Nephron (organoid): ENCODE data around the gene MOCS1.

Source experiments
- H3K27ac Mint-ChIP-seq, 3 experiments: 2 replicates each; pipeline ENCODE4 v1.8.0; 2020; ENCODE audit warnings: mixed read lengths in 3 of 3, mild to moderate bottlenecking in 2 of 3, moderate library complexity in 1 of 3
- H3K27me3 Mint-ChIP-seq: 2 replicates; pipeline ENCODE4 v1.8.0; 2021; ENCODE audit warnings: low read depth, mild to moderate bottlenecking, moderate library complexity, mixed read lengths
- H3K36me3 Mint-ChIP-seq: 2 replicates; pipeline ENCODE4 v1.8.0; 2020; ENCODE audit warnings: low read depth, mixed read lengths
- H3K4me1 Mint-ChIP-seq: 2 replicates; pipeline ENCODE4 v1.8.0; 2020; ENCODE audit warnings: mixed read lengths
- H3K4me3 Mint-ChIP-seq, 3 experiments: 2 replicates each; pipeline ENCODE4 v1.8.0; 2020; ENCODE audit warnings: mild to moderate bottlenecking in 3 of 3, mixed read lengths in 3 of 3, moderate library complexity in 2 of 3
- H3K9me3 Mint-ChIP-seq: 2 replicates; pipeline ENCODE4 v1.8.0; 2020; ENCODE audit warnings: mixed read lengths
- CTCF ChIP-seq, 3 experiments: fragments of 200-600 bp; sonication (generic); IDR thresholded peaks; one replicate each; pipeline ENCODE4 v1.5.0; 2021; ENCODE audit warnings: antibody characterized with exemption in 3 of 3; ENCODE audit not compliant: unreplicated experiment in 3 of 3

The MOCS1 gene

GRCh38 chr6:39952167-39952566 is 17.9 kb upstream of the MOCS1 start:
- no peak for TF ChIP-seq CTCF (IDR thresholded peaks at IDR 0.05; ENCODE audit: unreplicated experiment in 3 of 3)
- Mint-ChIP-seq H3K27me3 (peaks cover 1% of the 10 kb centered on the region), H3K27ac (no peak overlapping the region), H3K4me3 (no peak overlapping the region), H3K36me3 (no peaks in the 10 kb centered on the region), H3K4me1 (no peaks in the 10 kb centered on the region), H3K9me3 (peaks cover 5% of the 10 kb centered on the region)

GRCh38 chr6:39951716-39952115 is 17.5 kb upstream of the MOCS1 start:
- Mint-ChIP-seq H3K4me1 (no peaks in the 10 kb centered on the region), H3K27me3 (peaks cover 3% of the 10 kb centered on the region), H3K4me3 (no peak overlapping the region), H3K9me3 (peaks cover 3% of the 10 kb centered on the region), H3K27ac (no peak overlapping the region), H3K36me3 (no peaks in the 10 kb centered on the region)
- TF ChIP-seq CTCF (IDR thresholded peaks at IDR 0.05; ENCODE audit: unreplicated experiment in 3 of 3): no peak

GRCh38 chr6:39951191-39951590 is 16.9 kb upstream of the MOCS1 start:
- Mint-ChIP-seq H3K27me3 (peaks cover 3% of the 10 kb centered on the region), H3K36me3 (no peaks in the 10 kb centered on the region), H3K9me3 (peaks cover 3% of the 10 kb centered on the region), H3K4me3 (no peak overlapping the region), H3K27ac (no peak overlapping the region), H3K4me1 (no peaks in the 10 kb centered on the region)
- no peak for TF ChIP-seq CTCF (IDR thresholded peaks at IDR 0.05; ENCODE audit: unreplicated experiment in 3 of 3)

- Mint-ChIP-seq H3K27me3 (peaks cover 3% of the 10 kb centered on the region), H3K36me3 (no peaks in the 10 kb centered on the region), H3K27ac (no peak overlapping the region), H3K9me3 (no peaks in the 10 kb centered on the region), H3K4me1 (no peaks in the 10 kb centered on the region), H3K4me3 (no peak overlapping the region)
- no peak for TF ChIP-seq CTCF (IDR thresholded peaks at IDR 0.05; ENCODE audit: unreplicated experiment in 3 of 3)
Measured at GRCh38 chr6:39950125-39950720, 16.0 kb upstream of the MOCS1 start.

- Mint-ChIP-seq H3K36me3 (no peaks in the 10 kb centered on the region), H3K9me3 (no peaks in the 10 kb centered on the region), H3K27ac (no peak overlapping the region), H3K27me3 (peaks cover 3% of the 10 kb centered on the region), H3K4me1 (no peaks in the 10 kb centered on the region), H3K4me3 (no peak overlapping the region)
- TF ChIP-seq CTCF (IDR thresholded peaks at IDR 0.05; ENCODE audit: unreplicated experiment in 3 of 3): no peak
Measured at GRCh38 chr6:39948199-39948791, 14.0 kb upstream of the MOCS1 start.

- Mint-ChIP-seq H3K27me3 (peaks cover 3% of the 10 kb centered on the region), H3K27ac (no peak overlapping the region), H3K4me1 (no peaks in the 10 kb centered on the region), H3K36me3 (no peaks in the 10 kb centered on the region), H3K4me3 (no peak overlapping the region), H3K9me3 (no peaks in the 10 kb centered on the region)
- TF ChIP-seq CTCF (IDR thresholded peaks at IDR 0.05; ENCODE audit: unreplicated experiment in 3 of 3): no peak
Measured at GRCh38 chr6:39947611-39948068, 13.4 kb upstream of the MOCS1 start.
